A673 (cell line): ENCODE data around the gene MCF2L2. TPM values are rescaled to one million over a fixed set of nuclear protein-coding genes. Genes with fewer than 3 reads are reported as not detected.

ENCODE experiments used
- BruUV-seq: library from RNA; stranded (reverse); fragments of 400-500 nt; replicated peaks from 2 replicates; lab custom pipeline; 2021; lab: Mats Ljungman, UMichigan
- CTCF ChIA-PET: fragments of 300-600 bp; sonication (Branson Sonifier 250); formaldehyde crosslinking; loops from one replicate; lab custom pipeline; 2022; ENCODE audit warnings: antibody characterized with exemption; lab: Charles Lee
- POLR2A ChIA-PET: fragments of 300-600 bp; sonication (Branson Sonifier 250); formaldehyde crosslinking; loops from one replicate; lab custom pipeline; 2022; ENCODE audit warnings: antibody characterized with exemption; ENCODE audit not compliant: low non-redundant PET; lab: Charles Lee
- DNase-seq: peaks from one replicate; pipeline ENCODE4 v3.0.0-alpha.2; 2015; ENCODE audit warnings: low spot score
- H3K27ac ChIP-seq: fragments of 200-600 bp; sonication (generic); 2 replicates; pipeline ENCODE4 v1.5.1; 2016; ENCODE audit warnings: mixed run types, low read depth, mild to moderate bottlenecking, mixed read lengths, antibody characterized with exemption, low read length; ENCODE audit not compliant: poor library complexity, severe bottlenecking
- H3K27me3 ChIP-seq: fragments of 200-600 bp; sonication (generic); replicated peaks from 2 replicates; pipeline ENCODE4 v1.6.1; 2017; ENCODE audit warnings: mixed run types, low read depth, mild to moderate bottlenecking, mixed read lengths, antibody characterized with exemption, low read length; ENCODE audit not compliant: insufficient read depth, poor library complexity
- H3K36me3 ChIP-seq: fragments of 200-600 bp; sonication (generic); 2 replicates; pipeline ENCODE4 v1.6.1; 2016; ENCODE audit warnings: mixed run types, mild to moderate bottlenecking, mixed read lengths, antibody characterized with exemption, low read length; ENCODE audit not compliant: insufficient read depth, poor library complexity, severe bottlenecking
- H3K4me1 ChIP-seq: fragments of 200-600 bp; sonication (generic); 2 replicates; pipeline ENCODE4 v1.6.1; 2017; ENCODE audit warnings: mixed run types, mild to moderate bottlenecking, mixed read lengths, antibody characterized with exemption, low read length; ENCODE audit not compliant: insufficient read depth, poor library complexity, severe bottlenecking
- H3K4me3 ChIP-seq: fragments of 200-600 bp; sonication (generic); 2 replicates; pipeline ENCODE4 v1.5.1; 2016; ENCODE audit warnings: low read depth, mixed run types, mild to moderate bottlenecking, mixed read lengths, low read length; ENCODE audit not compliant: poor library complexity, severe bottlenecking
- H3K9me3 ChIP-seq: fragments of 200-600 bp; sonication (generic); 2 replicates; pipeline ENCODE4 v1.6.1; 2016; ENCODE audit warnings: mixed run types, low read depth, mild to moderate bottlenecking, mixed read lengths, antibody characterized with exemption, low read length; ENCODE audit not compliant: poor library complexity, severe bottlenecking
- CTCF ChIP-seq: fragments of 300-800, 200-600 bp; sonication (generic); conservative IDR thresholded peaks from 2 replicates; pipeline ENCODE4 v1.5.1; 2017; ENCODE audit warnings: low read depth, mild to moderate bottlenecking, antibody characterized with exemption, low read length, moderate library complexity, mixed read lengths
- EZH2 ChIP-seq: fragments of 200-600 bp; sonication (generic); IDR thresholded peaks from 2 replicates; pipeline ENCODE4 v1.6.1; 2017; ENCODE audit warnings: borderline replicate concordance, low read depth, mild to moderate bottlenecking, mixed read lengths, antibody characterized with exemption, low read length; ENCODE audit not compliant: poor library complexity, severe bottlenecking
- intact Hi-C: fragments of 100-400 bp; cut with micrococcal nuclease; formaldehyde crosslinking; loops from one replicate; pipeline ENCODE4 v1.10.0; 2022; ENCODE audit not compliant: unreplicated experiment
- total RNA-seq: library from RNA; stranded (reverse); gene quantifications from 2 replicates; pipeline ENCODE4 v1.2.3, GENCODE V29; 2021

Gene MCF2L2
- total RNA-seq, 1 experiment from 2014 or later, result not detected

- TF ChIP-seq EZH2, result no peak
- no peak for TF ChIP-seq CTCF
These were observed 71.5 kb downstream of the MCF2L2 start for GRCh38 chr3:183356920-183357319.

GRCh38 chr3:183354874-183355273 lies 73.5 kb downstream of the MCF2L2 start:
- Histone ChIP-seq H3K4me1 (no peaks in the 10 kb centered on the region), H3K27me3 (no peaks in the 10 kb centered on the region), H3K27ac (no peak overlapping the region), H3K4me3 (no peak overlapping the region), H3K36me3 (no peaks in the 10 kb centered on the region), H3K9me3 (no peaks in the 10 kb centered on the region)
- CTCF ChIA-PET, result no interaction called here
- POLR2A ChIA-PET, result no interaction called here
- intact Hi-C loops, result no loop called here
- DNase-seq, result no peak
- no TSS peak for BruUV-seq
- TF ChIP-seq CTCF, result no peak
- TF ChIP-seq EZH2, result no peak

More at GRCh38 chr3:183356920-183357319, 71.5 kb downstream of the MCF2L2 start:
- CTCF ChIA-PET, result no interaction called here
- BruUV-seq, result no TSS peak
- intact Hi-C loops, result no loop called here
- Histone ChIP-seq H3K4me3 (no peak overlapping the region), H3K4me1 (no peaks in the 10 kb centered on the region), H3K27ac (no peak overlapping the region), H3K27me3 (no peaks in the 10 kb centered on the region), H3K9me3 (no peaks in the 10 kb centered on the region), H3K36me3 (no peaks in the 10 kb centered on the region)
- no peak for DNase-seq
- POLR2A ChIA-PET, result no interaction called here

- intact Hi-C loops, result no loop called here
- Histone ChIP-seq H3K27ac (no peak overlapping the region), H3K4me1 (no peaks in the 10 kb centered on the region), H3K27me3 (no peaks in the 10 kb centered on the region), H3K4me3 (no peak overlapping the region), H3K36me3 (no peaks in the 10 kb centered on the region), H3K9me3 (no peaks in the 10 kb centered on the region)
- POLR2A ChIA-PET, result no interaction called here
- no peak for DNase-seq
- TF ChIP-seq EZH2 (no peak), CTCF (no peak)
- CTCF ChIA-PET, result no interaction called here
- no TSS peak for BruUV-seq
These were observed 74.0 kb downstream of the MCF2L2 start for GRCh38 chr3:183354325-183354831.
